Calu3 (cell line): ENCODE results near the gene SLC9B2. TPM values are rescaled to one million over a fixed set of nuclear protein-coding genes. Genes with fewer than 3 reads are reported as not detected.
A peak's percentile ranks its signal among the peaks of the same experiment; 100 is the strongest.

ENCODE experiments used
- BruUV-seq: library from RNA; stranded (reverse); fragments of 400-500 nt; replicated peaks from 2 replicates; lab custom pipeline; 2021; lab: Mats Ljungman, UMichigan
- CTCF ChIA-PET: fragments of 300-600 bp; sonication (Branson Sonifier 250); formaldehyde crosslinking; loops from one replicate; lab custom pipeline; 2022; ENCODE audit warnings: antibody characterized with exemption; lab: Charles Lee
- DNase-seq: peaks from one replicate; pipeline ENCODE4 v3.0.0; 2022
- H3K27ac Mint-ChIP-seq: one replicate; pipeline ENCODE4 v1.8.0; 2022; ENCODE audit warnings: mixed read lengths; ENCODE audit not compliant: unreplicated experiment
- H3K27me3 Mint-ChIP-seq: one replicate; pipeline ENCODE4 v1.8.0; 2022; ENCODE audit warnings: mixed read lengths; ENCODE audit not compliant: unreplicated experiment
- H3K36me3 Mint-ChIP-seq: one replicate; pipeline ENCODE4 v1.8.0; 2022; ENCODE audit warnings: mild to moderate bottlenecking, moderate library complexity, mixed read lengths; ENCODE audit not compliant: insufficient read depth, unreplicated experiment
- H3K4me1 Mint-ChIP-seq: one replicate; pipeline ENCODE4 v1.8.0; 2022; ENCODE audit warnings: mild to moderate bottlenecking, low read depth, mixed read lengths; ENCODE audit not compliant: unreplicated experiment
- H3K4me3 Mint-ChIP-seq: one replicate; pipeline ENCODE4 v1.8.0; 2022; ENCODE audit warnings: mild to moderate bottlenecking, low read depth, moderate library complexity, mixed read lengths; ENCODE audit not compliant: unreplicated experiment
- H3K9me3 Mint-ChIP-seq: one replicate; pipeline ENCODE4 v1.8.0; 2022; ENCODE audit warnings: low read depth, mixed read lengths; ENCODE audit not compliant: unreplicated experiment
- intact Hi-C: fragments of 100-400 bp; cut with micrococcal nuclease; formaldehyde crosslinking; loops from one replicate; pipeline ENCODE4 v1.10.0; 2022; ENCODE audit not compliant: unreplicated experiment
- total RNA-seq: library from RNA; stranded (reverse); gene quantifications from 2 replicates; pipeline ENCODE4 v1.2.3, GENCODE V29; 2022
- TF ChIP-seq, protein P1 (sequence below): fragments of 200-600 bp; IDR thresholded peaks from one replicate; pipeline ENCODE4 v1.8.0; 2022; ENCODE audit warnings: antibody characterized with exemption; ENCODE audit not compliant: unreplicated experiment

SLC9B2 gene
- total RNA-seq, 1 experiment from 2014 or later = 2.7 TPM

DNA sequence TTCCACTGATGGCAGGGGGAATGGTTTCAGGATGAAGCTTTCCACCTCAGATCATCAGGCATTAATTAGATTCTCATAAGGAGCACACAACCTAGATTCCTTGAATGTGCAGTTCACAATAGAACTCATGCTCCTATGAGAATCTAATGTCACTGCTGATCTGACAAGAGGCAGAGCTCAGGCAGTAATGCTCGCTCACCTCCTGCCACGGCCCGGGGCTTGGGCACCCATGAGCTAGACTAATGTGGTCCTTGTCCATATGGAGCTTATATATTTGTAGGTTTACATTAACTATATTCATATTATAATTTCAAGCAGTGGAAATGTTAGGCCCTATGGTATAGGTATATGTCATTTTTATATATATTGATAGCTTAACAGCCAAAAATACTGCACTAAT, 24.4 kb downstream of the SLC9B2 start:
- no peaks in the 10 kb centered on the region for H3K36me3 Mint-ChIP-seq
- no peak for DNase-seq
- CTCF ChIA-PET = interaction anchor here (0.7 kb wide), 1 partner anchor 604 kb away, joined by 3 read pairs; no protein-coding TSS in a partner anchor
- H3K27ac Mint-ChIP-seq = no peak overlapping the region
- no peak overlapping the region for H3K4me3 Mint-ChIP-seq
- no TSS peak for BruUV-seq
- intact Hi-C loops = no loop called here
- TF ChIP-seq, protein P1, sequence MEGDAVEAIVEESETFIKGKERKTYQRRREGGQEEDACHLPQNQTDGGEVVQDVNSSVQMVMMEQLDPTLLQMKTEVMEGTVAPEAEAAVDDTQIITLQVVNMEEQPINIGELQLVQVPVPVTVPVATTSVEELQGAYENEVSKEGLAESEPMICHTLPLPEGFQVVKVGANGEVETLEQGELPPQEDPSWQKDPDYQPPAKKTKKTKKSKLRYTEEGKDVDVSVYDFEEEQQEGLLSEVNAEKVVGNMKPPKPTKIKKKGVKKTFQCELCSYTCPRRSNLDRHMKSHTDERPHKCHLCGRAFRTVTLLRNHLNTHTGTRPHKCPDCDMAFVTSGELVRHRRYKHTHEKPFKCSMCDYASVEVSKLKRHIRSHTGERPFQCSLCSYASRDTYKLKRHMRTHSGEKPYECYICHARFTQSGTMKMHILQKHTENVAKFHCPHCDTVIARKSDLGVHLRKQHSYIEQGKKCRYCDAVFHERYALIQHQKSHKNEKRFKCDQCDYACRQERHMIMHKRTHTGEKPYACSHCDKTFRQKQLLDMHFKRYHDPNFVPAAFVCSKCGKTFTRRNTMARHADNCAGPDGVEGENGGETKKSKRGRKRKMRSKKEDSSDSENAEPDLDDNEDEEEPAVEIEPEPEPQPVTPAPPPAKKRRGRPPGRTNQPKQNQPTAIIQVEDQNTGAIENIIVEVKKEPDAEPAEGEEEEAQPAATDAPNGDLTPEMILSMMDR = no peak
- no peaks in the 10 kb centered on the region for H3K4me1 Mint-ChIP-seq
- no peaks in the 10 kb centered on the region for H3K9me3 Mint-ChIP-seq
- H3K27me3 Mint-ChIP-seq = no peaks in the 10 kb centered on the region

GRCh38 chr4:103050736-103051436, 25.7 kb downstream of the SLC9B2 start:
- no peak for DNase-seq
- Mint-ChIP-seq H3K4me1 (no peaks in the 10 kb centered on the region), H3K27me3 (no peaks in the 10 kb centered on the region), H3K9me3 (no peaks in the 10 kb centered on the region), H3K4me3 (no peak overlapping the region), H3K27ac (no peak overlapping the region), H3K36me3 (no peaks in the 10 kb centered on the region)
- intact Hi-C loops = no loop called here
- CTCF ChIA-PET = no interaction called here
- TF ChIP-seq, protein P1 = no peak
- BruUV-seq = no TSS peak

DNA sequence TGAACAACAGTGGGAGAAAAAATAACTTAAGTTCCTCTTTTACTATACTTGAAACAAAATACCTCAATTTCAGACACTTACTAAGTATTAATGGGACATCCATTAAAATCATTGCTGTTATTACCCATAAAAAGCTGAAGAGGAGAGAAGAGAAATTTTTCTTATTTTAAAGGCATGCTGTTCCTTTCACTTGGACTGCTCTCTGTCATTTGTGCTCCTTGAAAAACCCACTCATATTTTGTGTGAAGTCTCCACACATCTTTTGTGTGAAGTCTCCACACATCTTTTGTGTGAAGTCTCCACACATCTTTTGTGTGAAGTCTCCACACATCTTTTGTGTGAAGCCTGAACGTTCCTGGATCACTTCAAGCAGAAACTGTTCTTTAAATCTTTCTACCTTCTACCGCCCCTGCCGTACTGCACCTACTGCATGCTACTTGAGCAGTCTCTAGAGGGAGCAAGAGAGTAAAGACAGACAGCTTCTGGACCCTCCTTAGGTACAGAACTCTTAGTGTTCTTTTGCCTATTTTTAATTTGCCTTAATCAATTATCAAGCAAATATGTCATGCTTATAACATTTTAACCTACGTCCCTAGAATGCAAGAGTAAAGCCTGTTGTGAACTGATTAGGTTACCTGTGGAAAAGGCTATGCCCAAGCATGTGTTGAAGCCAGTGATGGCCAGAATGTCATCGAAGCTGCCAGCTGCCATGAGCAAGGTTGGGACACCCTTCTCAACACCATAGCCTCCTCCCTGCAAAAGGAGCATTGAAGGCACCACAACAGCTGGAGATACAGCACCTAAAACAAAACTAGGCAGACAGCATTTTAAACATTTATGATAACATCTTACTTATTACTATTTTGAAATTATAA, 29.9 kb downstream of the SLC9B2 start:
- no peak overlapping the region for H3K27ac Mint-ChIP-seq
- no peaks in the 10 kb centered on the region for H3K27me3 Mint-ChIP-seq
- no TSS peak for BruUV-seq
- H3K36me3 Mint-ChIP-seq = no peaks in the 10 kb centered on the region
- H3K4me1 Mint-ChIP-seq = no peaks in the 10 kb centered on the region
- no peak overlapping the region for H3K4me3 Mint-ChIP-seq
- peak; percentile 37 for DNase-seq
- TF ChIP-seq, protein P1 = peak; percentile 38
- CTCF ChIA-PET = interaction anchor here (0.9 kb wide), 1 partner anchor 53 kb away, joined by 3 read pairs; the partner anchor contains the start of gene BDH2
- no peaks in the 10 kb centered on the region for H3K9me3 Mint-ChIP-seq
- intact Hi-C loops = loop anchor here (5.0 kb wide), 1 partner anchor 46 kb away; no protein-coding TSS in a partner anchor

GRCh38 chr4:103044183-103044582, 32.4 kb downstream of the SLC9B2 start:
- TF ChIP-seq, protein P1 = no peak
- intact Hi-C loops = no loop called here
- BruUV-seq = no TSS peak
- H3K4me1 Mint-ChIP-seq = no peaks in the 10 kb centered on the region
- no peak for DNase-seq
- no peaks in the 10 kb centered on the region for H3K9me3 Mint-ChIP-seq
- no peak overlapping the region for H3K27ac Mint-ChIP-seq
- no peaks in the 10 kb centered on the region for H3K36me3 Mint-ChIP-seq
- CTCF ChIA-PET = no interaction called here
- H3K4me3 Mint-ChIP-seq = no peak overlapping the region
- H3K27me3 Mint-ChIP-seq = no peaks in the 10 kb centered on the region
